Measurements from ENCODE around the gene TMEM31. TPM values are rescaled to one million over a fixed set of nuclear protein-coding genes. Genes with fewer than 3 reads are reported as not detected.
A peak's percentile ranks its signal among the peaks of the same experiment; 100 is the strongest.

TMEM31 gene
- total and polyA plus RNA-seq, 2 of the 4 experiments (the other 2 are of a cell fraction) = 0.17 TPM; not detected in 1

- Histone ChIP-seq H2BK20ac (ENCODE audit: low read depth, low read length) (peak overlapping the region; percentile 2), H3K9ac (ENCODE audit: low read depth, low read length) (0 out of 2 replicates have a peak overlapping the region, but pooled peaks have one; percentile 15), H3K9me3 (ENCODE audit: control insufficient read depth, insufficient read depth, low read length) (no peaks in the 10 kb centered on the region), H3K14ac (replicated peaks; ENCODE audit: low read depth, low read length) (peak overlapping the region; percentile 51; the same call in 1 of the 2 replicates), H3K4ac (ENCODE audit: low read depth, low read length) (peak overlapping the region; percentile 26), H3K56ac (ENCODE audit: extremely low read depth, insufficient read depth, low read length) (no peak overlapping the region), H2BK120ac (ENCODE audit: low read depth, low read length) (peak overlapping the region; percentile 66), H4K5ac (ENCODE audit: low read depth, low read length) (peak overlapping the region; percentile 70), H3K36me3 (ENCODE audit: control insufficient read depth, insufficient read depth, low read length) (no peaks in the 10 kb centered on the region), H4K91ac (ENCODE audit: insufficient read depth, low read depth, low read length) (peak overlapping the region; percentile 38), H3K27me3 (ENCODE audit: control insufficient read depth, insufficient read depth, low read length) (peaks cover 9% of the 10 kb centered on the region), H2BK5ac (ENCODE audit: low read depth, low read length, poor library complexity, severe bottlenecking) (peak overlapping the region; percentile 61), H3K4me1 (ENCODE audit: control insufficient read depth, insufficient read depth, low read length) (peaks cover 8% of the 10 kb centered on the region), H3K4me2 (ENCODE audit: low read depth, low read length) (peak overlapping the region; percentile 5; the same call in 1 of the 2 replicates), H3K27ac (ENCODE audit: insufficient read depth, low read length) (peak overlapping the region; percentile 81), H2AK9ac (replicated peaks; ENCODE audit: low read depth, low read length, poor library complexity) (no peak overlapping the region), H3K4me3 (ENCODE audit: insufficient read depth, low read depth, low read length) (no peak overlapping the region), H2AFZ (replicated peaks; ENCODE audit: low read length, poor library complexity) (peak overlapping the region; percentile 5), H4K8ac (ENCODE audit: low read depth in 2 of 2, low read length in 2 of 2) (peak overlapping the region; percentile 51 to 74; a peak in 3 of 4 replicates), H3K79me1 (ENCODE audit: low read depth in 1 of 2, low read length in 2 of 2) (no peaks in the 10 kb centered on the region), H2BK15ac (ENCODE audit: low read depth, low read length) (0 out of 3 replicates have a peak overlapping the region, but pooled peaks have one; percentile 68), H3K18ac (ENCODE audit: low read depth, low read length) (peak overlapping the region; percentile 78), H3K23ac (ENCODE audit: low read depth, low read length) (0 out of 2 replicates have a peak overlapping the region, but pooled peaks have one; percentile 17), H2AK5ac (ENCODE audit: low read depth, low read length) (no peak overlapping the region), H3K9me1 (ENCODE audit: insufficient read depth, low read length) (peaks cover 6% of the 10 kb centered on the region; the same call in 1 of the 2 replicates), H4K20me1 (ENCODE audit: insufficient read depth, low read length) (no peaks in the 10 kb centered on the region)
- dilution Hi-C loops (cut with HindIII; ENCODE audit: low sequenced_read_pairs, unreplicated experiment) = no loop called here
- intact Hi-C loops (cut with micrococcal nuclease) = loop anchor here (1.0 kb wide), 1 partner anchor 14 kb away; no protein-coding TSS in a partner anchor
- CTCF ChIA-PET = no interaction called here
- TF ChIP-seq CEBPB (IDR thresholded peaks at IDR 0.05; ENCODE audit: low read depth, low read length) (peak; percentile 85), NFE2L2 (IDR thresholded peaks at IDR 0.05; ENCODE audit: low read depth, low read length) (peak; percentile 57), ELK1 (IDR thresholded peaks at IDR 0.05; ENCODE audit: borderline replicate concordance, low read depth, low read length) (no peak), BHLHE40 (IDR thresholded peaks at IDR 0.05; ENCODE audit: low read depth, low read length) (no peak), MAFK (IDR thresholded peaks at IDR 0.05; ENCODE audit: low read depth, low read length) (peak; percentile 79), CHD1 (IDR thresholded peaks at IDR 0.05; ENCODE audit: low read depth, low read length) (no peak), SMC3 (IDR thresholded peaks at IDR 0.05; ENCODE audit: low read depth, low read length) (no peak), POLR2A (IDR thresholded peaks at IDR 0.05; ENCODE audit: low read depth, low read length) (no peak), FOS (IDR thresholded peaks at IDR 0.05; ENCODE audit: low read depth, low read length) (no peak)
- in situ Hi-C loops (cut with MboI; ENCODE audit: low sequenced_read_pairs) = no loop called here
- WGBS, 2 experiments (ENCODE audit: extremely low coverage in 2 of 2, insufficient read length in 1 of 2) = 67% methylated on average over 3 of the region's 8 CpGs; no CpG with 5 or more reads in 1 of the 2 experiments
- ATAC-seq (ENCODE audit: low read depth) (peak; percentile 69), DNase-seq (peak; percentile 86)
- POLR2A ChIA-PET (ENCODE audit: unreplicated experiment) = no interaction called here
- BruUV-seq (replicated peaks) = no TSS peak
Measured at GRCh38 chrX:103730796-103731493, 20.2 kb downstream of the TMEM31 start.

Measured in IMR-90 (cell line).